CD4-positive, alpha-beta T cell (primary cell): ENCODE results near the gene HMCES. TPM values are rescaled to one million over a fixed set of nuclear protein-coding genes. Genes with fewer than 3 reads are reported as not detected.

Source experiments
- ATAC-seq: fragments of 200-7000 bp; cut with Tn5 transposase; one replicate; pipeline ENCODE4 v1.10.0; 2022; ENCODE audit warnings: mild to moderate bottlenecking; ENCODE audit not compliant: poor library complexity
- CTCF ChIA-PET: fragments of 350-600 bp; sonication (Branson Sonifier 250); formaldehyde crosslinking; loops from one replicate; lab custom pipeline; 2021; ENCODE audit warnings: antibody characterized with exemption, inconsistent platforms; lab: Charles Lee
- POLR2A ChIA-PET: fragments of 350-600 bp; sonication (Branson Sonifier 250); formaldehyde crosslinking; loops from one replicate; lab custom pipeline; 2021; ENCODE audit warnings: antibody characterized with exemption, inconsistent platforms; lab: Charles Lee
- DNase-seq, 14 experiments: peaks; one replicate each; pipeline ENCODE4 v3.0.0-alpha.2; 2013 to 2020; ENCODE audit warnings: mixed read lengths in 2 of 14
- H3K27ac ChIP-seq, 2 donors: one replicate each; pipeline versions ENCODE4 v1.5.1 to v1.7.0; 2013; ENCODE audit warnings: low read length in 2 of 2, low read depth in 1 of 2, mild to moderate bottlenecking in 1 of 2
- H3K27me3 ChIP-seq, 2 experiments: 1 replicate in 1 of 2; 2 replicates in 1 of 2; pipeline versions ENCODE4 v1.6.1 to v1.7.0; 2013; ENCODE audit warnings: low read length in 2 of 2, control low read depth in 1 of 2, mild to moderate bottlenecking in 1 of 2, moderate library complexity in 1 of 2; ENCODE audit not compliant: insufficient read depth in 2 of 2, control insufficient read depth in 1 of 2
- H3K36me3 ChIP-seq: one replicate; pipeline ENCODE4 v1.6.1; 2013; ENCODE audit warnings: low read length, control low read depth; ENCODE audit not compliant: insufficient read depth
- H3K4me1 ChIP-seq: one replicate; pipeline ENCODE4 v1.6.1; 2013; ENCODE audit warnings: low read length, control low read depth; ENCODE audit not compliant: insufficient read depth
- H3K4me3 ChIP-seq: one replicate; pipeline ENCODE4 v1.5.1; 2013; ENCODE audit warnings: mild to moderate bottlenecking, low read length, moderate library complexity
- H3K9me3 ChIP-seq, 2 experiments: 1 replicate in 1 of 2; 2 replicates in 1 of 2; pipeline versions ENCODE4 v1.6.1 to v1.7.0; 2013; ENCODE audit warnings: low read length in 2 of 2, mild to moderate bottlenecking in 2 of 2, control low read depth in 1 of 2, moderate library complexity in 1 of 2; ENCODE audit not compliant: control insufficient read depth in 1 of 2, insufficient read depth in 1 of 2
- H3K27ac Mint-ChIP-seq: one replicate; pipeline ENCODE4 v1.8.0; 2020; ENCODE audit warnings: mixed read lengths
- H3K27me3 Mint-ChIP-seq: one replicate; pipeline ENCODE4 v1.8.0; 2021; ENCODE audit warnings: mixed read lengths
- H3K36me3 Mint-ChIP-seq: one replicate; pipeline ENCODE4 v1.8.0; 2021; ENCODE audit warnings: low read depth, mixed read lengths
- H3K4me1 Mint-ChIP-seq: one replicate; pipeline ENCODE4 v1.8.0; 2021; ENCODE audit warnings: low read depth, mixed read lengths
- H3K4me3 Mint-ChIP-seq: one replicate; pipeline ENCODE4 v1.8.0; 2020; ENCODE audit warnings: mild to moderate bottlenecking, mixed read lengths
- H3K9me3 Mint-ChIP-seq: one replicate; pipeline ENCODE4 v1.8.0; 2020; ENCODE audit warnings: mixed read lengths
- intact Hi-C, 2 experiments: fragments of 100-400 bp; cut with DNase I in 1 of 2; cut with micrococcal nuclease in 1 of 2; formaldehyde crosslinking; loops; one replicate each; pipeline versions ENCODE4 v1.15.1 to v1.9.0; 2023 to 2025; cut with DNase I, micrococcal nuclease
- total RNA-seq, 174 experiments: library from RNA in 2 of 174; stranded (reverse) in 2 of 174; gene quantifications; one replicate each; pipeline ENCODE4 v1.2.3 and lab custom pipeline; 2021 to 2026
- TF ChIP-seq, protein P1 (sequence below): fragments of 200-600 bp; IDR thresholded peaks from one replicate; pipeline ENCODE4 v1.8.0; 2022; ENCODE audit warnings: antibody characterized with exemption, mild to moderate bottlenecking

The HMCES gene
- total RNA-seq, 2 experiments from 2014 or later: 63.5 to 64.0 TPM

DNA sequence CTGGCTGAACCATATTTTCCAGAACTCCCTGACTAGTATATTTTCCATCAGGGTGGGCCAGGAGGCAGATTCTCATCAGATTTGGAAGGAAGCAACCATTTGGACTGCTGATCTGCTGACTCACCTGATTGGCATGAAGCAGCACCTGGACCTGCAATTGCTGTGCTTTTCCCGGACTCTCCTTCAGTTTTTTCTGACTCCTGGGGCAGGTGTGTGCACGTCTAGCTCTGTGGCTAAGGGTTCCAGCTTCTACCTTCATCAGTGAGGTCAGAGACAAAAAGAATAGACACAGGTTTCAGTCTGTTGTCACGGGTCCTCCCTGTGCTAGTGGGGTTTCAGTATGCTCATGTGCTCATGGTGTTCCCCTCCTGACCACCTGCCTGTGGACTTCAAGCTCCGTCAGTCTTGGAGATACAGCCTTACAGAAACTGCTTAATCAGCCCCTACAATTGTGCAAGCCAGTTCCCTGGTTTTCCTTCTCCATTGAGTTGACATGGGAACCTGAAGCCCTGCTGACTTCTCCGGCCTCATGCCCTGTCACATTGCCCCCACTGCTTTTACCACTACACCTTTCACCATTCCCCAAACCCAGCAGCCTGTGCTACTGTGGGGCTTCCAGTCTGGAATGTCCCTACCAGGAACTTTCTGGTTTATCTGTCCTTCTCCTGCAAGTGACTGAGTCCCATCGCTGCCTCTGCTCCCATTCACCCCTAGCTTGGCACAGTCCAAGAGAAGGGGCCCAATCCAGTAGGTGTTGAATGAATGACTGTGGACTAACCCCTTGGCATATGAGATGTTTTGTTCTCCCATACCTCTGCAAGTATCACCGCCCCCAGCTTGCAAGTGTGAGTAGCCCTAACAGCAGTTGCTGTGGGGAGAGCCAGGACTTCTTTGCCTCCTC is 31.7 kb downstream of the HMCES start:
- no peak overlapping the region for H3K4me3 Mint-ChIP-seq

DNA sequence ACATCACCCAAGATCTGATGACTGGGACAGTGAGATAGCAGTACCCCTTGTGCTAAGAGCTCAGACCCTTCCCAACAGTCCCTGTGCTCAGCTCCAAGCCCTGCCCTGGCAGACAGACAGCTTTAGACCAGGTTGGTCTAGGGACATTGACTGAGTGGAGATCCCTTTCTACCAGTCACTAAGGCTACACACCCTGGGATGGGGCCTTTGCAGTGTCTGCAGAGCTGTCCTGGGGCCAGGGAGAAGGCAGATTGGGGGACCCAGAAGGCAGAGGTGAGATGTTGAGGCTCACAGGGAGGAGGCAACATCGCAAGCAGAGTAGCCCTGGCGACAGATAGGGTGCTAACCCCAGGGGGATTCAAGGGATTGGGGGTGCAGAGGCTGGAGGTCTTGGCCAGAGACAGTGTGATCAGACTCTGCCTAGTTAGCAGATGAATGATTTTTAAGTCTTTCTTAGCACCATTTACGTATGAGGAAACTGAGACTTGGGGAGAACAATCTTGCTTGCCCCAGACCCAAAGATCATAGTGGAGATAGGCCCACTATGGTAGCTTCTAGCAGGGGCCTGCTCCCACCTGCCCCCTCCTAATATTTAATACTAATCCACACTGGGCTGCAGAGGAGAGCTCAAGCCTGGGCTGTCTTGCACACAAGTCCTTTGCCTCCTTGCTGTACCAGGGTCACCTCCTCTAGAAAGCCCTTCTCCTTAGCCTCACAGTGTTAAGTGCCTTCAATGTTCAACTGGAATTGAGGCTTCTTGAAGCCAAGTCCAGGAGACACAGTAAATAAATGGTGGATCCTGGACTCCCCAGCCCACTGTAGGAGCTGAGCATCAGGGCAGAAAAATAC is 32.6 kb downstream of the HMCES start:
- H3K9me3 ChIP-seq: no peaks in the 10 kb centered on the region
- DNase-seq: no peak
- TF ChIP-seq, protein P1, sequence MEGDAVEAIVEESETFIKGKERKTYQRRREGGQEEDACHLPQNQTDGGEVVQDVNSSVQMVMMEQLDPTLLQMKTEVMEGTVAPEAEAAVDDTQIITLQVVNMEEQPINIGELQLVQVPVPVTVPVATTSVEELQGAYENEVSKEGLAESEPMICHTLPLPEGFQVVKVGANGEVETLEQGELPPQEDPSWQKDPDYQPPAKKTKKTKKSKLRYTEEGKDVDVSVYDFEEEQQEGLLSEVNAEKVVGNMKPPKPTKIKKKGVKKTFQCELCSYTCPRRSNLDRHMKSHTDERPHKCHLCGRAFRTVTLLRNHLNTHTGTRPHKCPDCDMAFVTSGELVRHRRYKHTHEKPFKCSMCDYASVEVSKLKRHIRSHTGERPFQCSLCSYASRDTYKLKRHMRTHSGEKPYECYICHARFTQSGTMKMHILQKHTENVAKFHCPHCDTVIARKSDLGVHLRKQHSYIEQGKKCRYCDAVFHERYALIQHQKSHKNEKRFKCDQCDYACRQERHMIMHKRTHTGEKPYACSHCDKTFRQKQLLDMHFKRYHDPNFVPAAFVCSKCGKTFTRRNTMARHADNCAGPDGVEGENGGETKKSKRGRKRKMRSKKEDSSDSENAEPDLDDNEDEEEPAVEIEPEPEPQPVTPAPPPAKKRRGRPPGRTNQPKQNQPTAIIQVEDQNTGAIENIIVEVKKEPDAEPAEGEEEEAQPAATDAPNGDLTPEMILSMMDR: no peak
- Mint-ChIP-seq H3K9me3 (no peaks in the 10 kb centered on the region), H3K27ac (peak overlapping the region; percentile 82), H3K27me3 (no peaks in the 10 kb centered on the region), H3K36me3 (peaks cover 33% of the 10 kb centered on the region), H3K4me1 (peaks cover 28% of the 10 kb centered on the region), H3K4me3 (peak overlapping the region; percentile 91)
- H3K27me3 ChIP-seq: no peaks in the 10 kb centered on the region
- ChIA-PET CTCF (interaction anchor here (1.0 kb wide), 1 partner anchor 341 kb away, joined by 3 read pairs; no protein-coding TSS in a partner anchor), POLR2A (interaction anchor here (1.2 to 3.6 kb wide), 4 partner anchors 9 to 189 kb away, joined by 3 to 39 read pairs (median 12); partner anchors contain the start of genes COPG1 and HMCES)
- no peak overlapping the region for H3K27ac ChIP-seq
- intact Hi-C loops: loop anchor here in 1 of 2 experiments (10.0 kb wide), 2 partner anchors 126 to 1716 kb away; partner anchors contain the start of genes CNBP, MCM2 and TPRA1
- H3K4me1 ChIP-seq: peaks cover 20% of the 10 kb centered on the region
- H3K4me3 ChIP-seq: no peak overlapping the region
- no peak for ATAC-seq
- no peaks in the 10 kb centered on the region for H3K36me3 ChIP-seq

More for the DNA sequence above, 31.7 kb downstream of the HMCES start:
- Mint-ChIP-seq H3K4me1 (peaks cover 37% of the 10 kb centered on the region), H3K27me3 (no peaks in the 10 kb centered on the region), H3K27ac (peak overlapping the region; percentile 66), H3K9me3 (no peaks in the 10 kb centered on the region), H3K36me3 (peaks cover 33% of the 10 kb centered on the region)
- H3K4me1 ChIP-seq: peaks cover 27% of the 10 kb centered on the region
- POLR2A ChIA-PET: no interaction called here
- no peak for ATAC-seq
- no peak for DNase-seq
- H3K4me3 ChIP-seq: no peak overlapping the region
- no peaks in the 10 kb centered on the region for H3K9me3 ChIP-seq
- TF ChIP-seq, protein P1: no peak
- no peak overlapping the region for H3K27ac ChIP-seq
- CTCF ChIA-PET: no interaction called here
- intact Hi-C loops: loop anchor here in 1 of 2 experiments (10.0 kb wide), 2 partner anchors 126 to 1716 kb away; partner anchors contain the start of genes CNBP, MCM2 and TPRA1
- H3K36me3 ChIP-seq: peaks cover 5% of the 10 kb centered on the region
- H3K27me3 ChIP-seq: no peaks in the 10 kb centered on the region
